GM21825 (cell line): ENCODE data around the gene NFKBIB.
"Not testable (repeated sequence)": the region's sequence is repeated elsewhere in the genome, so short reads cannot be mapped to it uniquely, and the experiment has no call there.

Source experiments
- ATAC-seq: cut with Tn5 transposase; IDR thresholded peaks from one replicate; pipeline ENCODE4 v1.9.1; 2021; ENCODE audit warnings: mild to moderate bottlenecking, moderate library complexity; ENCODE audit not compliant: unreplicated experiment

NFKBIB gene

GRCh38 chr19:38899447-38900201 lies at the start of gene NFKBIB, which contains the start of gene SIRT2:
Gene NFKBIB (plus strand): TSS chr19:38899969. CDS start chr19:38900033, 64 bp downstream.
Gene SIRT2 (minus strand): TSS chr19:38899618. CDS start chr19:38899521, 97 bp downstream.
- ATAC-seq, result peak; percentile 90

- ATAC-seq, result peak; percentile 55
Observed at GRCh38 chr19:38850436-38850975, 49.3 kb upstream of the NFKBIB start.

- ATAC-seq, result no peak
Observed at GRCh38 chr19:38850976-38851621, 48.7 kb upstream of the NFKBIB start.

GRCh38 chr19:38851622-38852230 lies 48.0 kb upstream of the NFKBIB start:
- peak; percentile 21 for ATAC-seq

GRCh38 chr19:38852231-38853044 lies 47.3 kb upstream of the NFKBIB start:
- ATAC-seq, result no peak

- ATAC-seq, result no peak
Observed at GRCh38 chr19:38853214-38853613, 46.6 kb upstream of the NFKBIB start.

- not testable (repeated sequence) for ATAC-seq
Observed at GRCh38 chr19:38854961-38855360, 44.8 kb upstream of the NFKBIB start.

- not testable (repeated sequence) for ATAC-seq
Observed at GRCh38 chr19:38855751-38856150, 44.0 kb upstream of the NFKBIB start.

GRCh38 chr19:38856813-38857212 lies 43.0 kb upstream of the NFKBIB start:
- no peak for ATAC-seq

- not testable (repeated sequence) for ATAC-seq
Observed at GRCh38 chr19:38859631-38860204, 40.1 kb upstream of the NFKBIB start.

GRCh38 chr19:38861368-38861767 lies 38.4 kb upstream of the NFKBIB start:
- no peak for ATAC-seq

GRCh38 chr19:38862321-38863059 lies 37.3 kb upstream of the NFKBIB start:
- no peak for ATAC-seq

GRCh38 chr19:38867171-38867780 lies 32.5 kb upstream of the NFKBIB start:
- ATAC-seq, result no peak

GRCh38 chr19:38868551-38868950 lies 31.2 kb upstream of the NFKBIB start:
- ATAC-seq, result no peak

GRCh38 chr19:38869160-38869835 lies 30.5 kb upstream of the NFKBIB start:
- ATAC-seq, result no peak

GRCh38 chr19:38869836-38870607 lies 29.7 kb upstream of the NFKBIB start:
- ATAC-seq, result peak; percentile 48

- no peak for ATAC-seq
Observed at GRCh38 chr19:38870612-38871011, 29.2 kb upstream of the NFKBIB start.

- ATAC-seq, result not testable (repeated sequence)
Observed at GRCh38 chr19:38873400-38873799, 26.4 kb upstream of the NFKBIB start.
